Hematopoietic multipotent progenitor cell (in vitro differentiated cells): Measurements from ENCODE around the gene DUSP9. TPM values are rescaled to one million over a fixed set of nuclear protein-coding genes. Genes with fewer than 3 reads are reported as not detected.

ENCODE experiments used
- DNase-seq, 3 donors: peaks; one replicate each; pipeline ENCODE4 v3.0.0-alpha.2; 2011 to 2015; ENCODE audit warnings: low read depth in 2 of 3, low spot score in 2 of 3
- total RNA-seq: library from RNA; depleted of rRNA; stranded (reverse); fragments of >200 nt; gene quantifications from one replicate; pipeline ENCODE4 v1.2.3, GENCODE V29; 2012

Gene DUSP9
- total RNA-seq, 1 donor = not detected

DNA sequence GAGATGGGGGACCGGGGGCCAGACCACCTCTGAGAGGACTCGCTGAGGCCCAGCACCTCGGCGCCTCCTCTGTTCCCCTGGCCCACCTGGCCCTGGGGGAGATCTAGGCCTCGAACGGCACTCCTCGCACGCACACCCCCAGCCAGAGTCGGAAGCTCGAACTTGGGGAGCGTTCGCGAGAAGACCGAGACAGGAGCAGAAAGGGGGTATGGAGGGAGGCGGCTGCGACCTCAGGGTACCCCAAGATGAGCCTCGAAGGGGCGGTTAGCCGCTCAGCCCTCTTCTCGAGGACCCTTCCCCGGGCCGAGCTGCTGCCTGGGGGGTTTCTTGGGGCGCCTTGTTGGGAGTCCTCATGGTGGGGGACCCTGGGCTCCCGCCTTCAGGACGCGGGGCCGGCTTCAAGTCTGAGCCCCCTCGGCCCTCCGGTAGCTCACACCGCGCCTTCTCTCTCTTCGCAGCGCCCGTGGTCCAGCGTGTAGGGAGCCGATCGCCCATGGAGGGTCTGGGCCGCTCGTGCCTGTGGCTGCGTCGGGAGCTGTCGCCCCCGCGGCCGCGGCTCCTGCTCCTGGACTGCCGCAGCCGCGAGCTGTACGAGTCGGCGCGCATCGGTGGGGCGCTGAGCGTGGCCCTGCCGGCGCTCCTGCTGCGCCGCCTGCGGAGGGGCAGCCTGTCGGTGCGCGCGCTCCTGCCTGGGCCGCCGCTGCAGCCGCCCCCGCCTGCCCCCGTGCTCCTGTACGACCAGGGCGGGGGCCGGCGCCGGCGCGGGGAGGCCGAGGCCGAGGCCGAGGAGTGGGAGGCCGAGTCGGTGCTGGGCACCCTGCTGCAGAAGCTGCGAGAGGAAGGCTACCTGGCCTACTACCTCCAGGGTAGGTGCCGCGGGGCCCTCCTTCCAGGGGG, 706 bp downstream of the DUSP9 start:
- DNase-seq = no peak

DNA sequence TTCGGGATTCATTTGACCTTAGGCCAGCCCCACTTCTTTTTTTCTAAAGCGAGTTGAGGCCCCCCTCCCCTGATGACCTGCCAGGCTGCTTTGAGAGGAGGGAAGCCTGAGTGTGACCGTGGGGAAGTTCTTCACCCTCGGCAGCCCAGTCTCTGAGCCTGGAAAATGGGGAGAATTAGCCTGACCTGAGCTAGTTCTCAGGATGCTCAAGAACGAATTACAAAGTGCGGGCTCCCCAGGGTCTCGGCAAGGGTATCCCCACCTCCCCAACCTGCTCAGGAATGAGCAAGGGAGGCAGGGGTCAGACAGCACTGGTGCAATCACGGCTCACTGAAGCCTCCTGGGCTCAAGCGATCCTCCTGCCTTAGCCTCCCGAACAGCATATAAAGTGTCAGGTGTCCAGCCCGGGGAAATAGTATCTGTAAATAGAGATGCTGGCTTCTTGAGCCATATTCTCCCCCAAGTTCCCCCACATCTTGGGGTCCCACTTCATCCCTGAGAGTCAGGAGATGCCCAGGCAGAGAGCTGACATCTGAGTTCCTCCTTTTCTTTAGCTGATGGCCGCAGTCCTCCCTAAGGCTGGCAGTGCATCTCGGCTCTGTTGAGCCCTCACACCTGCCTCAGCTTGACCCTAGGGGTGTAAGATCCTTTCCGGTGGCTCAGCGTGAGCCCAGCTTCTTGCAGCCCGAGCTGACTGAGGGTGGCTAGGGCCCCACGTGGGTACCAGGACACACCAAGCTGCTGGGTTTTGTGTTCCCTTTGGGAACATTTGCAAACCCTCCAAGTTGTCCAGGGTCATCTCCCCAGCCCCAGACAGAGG, 1.6 kb downstream of the DUSP9 start:
- DNase-seq = no peak

DNA sequence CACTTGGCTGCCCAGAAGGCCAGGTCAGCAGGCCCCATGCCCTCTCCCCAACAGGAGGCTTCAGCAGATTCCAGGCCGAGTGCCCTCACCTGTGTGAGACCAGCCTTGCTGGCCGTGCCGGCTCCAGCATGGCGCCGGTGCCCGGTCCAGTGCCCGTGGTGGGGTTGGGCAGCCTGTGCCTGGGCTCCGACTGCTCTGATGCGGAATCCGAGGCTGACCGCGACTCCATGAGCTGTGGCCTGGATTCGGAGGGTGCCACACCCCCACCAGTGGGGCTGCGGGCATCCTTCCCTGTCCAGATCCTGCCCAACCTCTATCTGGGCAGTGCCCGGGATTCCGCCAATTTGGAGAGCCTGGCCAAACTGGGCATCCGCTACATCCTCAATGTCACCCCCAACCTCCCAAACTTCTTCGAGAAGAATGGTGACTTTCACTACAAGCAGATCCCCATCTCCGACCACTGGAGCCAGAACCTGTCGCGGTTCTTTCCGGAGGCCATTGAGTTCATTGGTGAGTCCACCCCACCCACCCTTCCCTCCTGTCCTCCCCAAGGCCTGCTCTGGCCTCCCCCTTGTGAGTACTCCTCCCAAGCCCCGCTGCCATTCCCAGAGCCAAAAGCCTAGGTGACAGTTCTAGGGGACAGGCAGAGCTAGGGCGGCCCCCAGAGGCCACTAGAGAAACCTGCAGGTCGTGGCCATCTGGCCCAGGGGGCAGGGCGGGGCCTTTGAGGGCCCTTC, 2.3 kb downstream of the DUSP9 start:
- peak in 1 of 3 donors; percentile 57 for DNase-seq

DNA sequence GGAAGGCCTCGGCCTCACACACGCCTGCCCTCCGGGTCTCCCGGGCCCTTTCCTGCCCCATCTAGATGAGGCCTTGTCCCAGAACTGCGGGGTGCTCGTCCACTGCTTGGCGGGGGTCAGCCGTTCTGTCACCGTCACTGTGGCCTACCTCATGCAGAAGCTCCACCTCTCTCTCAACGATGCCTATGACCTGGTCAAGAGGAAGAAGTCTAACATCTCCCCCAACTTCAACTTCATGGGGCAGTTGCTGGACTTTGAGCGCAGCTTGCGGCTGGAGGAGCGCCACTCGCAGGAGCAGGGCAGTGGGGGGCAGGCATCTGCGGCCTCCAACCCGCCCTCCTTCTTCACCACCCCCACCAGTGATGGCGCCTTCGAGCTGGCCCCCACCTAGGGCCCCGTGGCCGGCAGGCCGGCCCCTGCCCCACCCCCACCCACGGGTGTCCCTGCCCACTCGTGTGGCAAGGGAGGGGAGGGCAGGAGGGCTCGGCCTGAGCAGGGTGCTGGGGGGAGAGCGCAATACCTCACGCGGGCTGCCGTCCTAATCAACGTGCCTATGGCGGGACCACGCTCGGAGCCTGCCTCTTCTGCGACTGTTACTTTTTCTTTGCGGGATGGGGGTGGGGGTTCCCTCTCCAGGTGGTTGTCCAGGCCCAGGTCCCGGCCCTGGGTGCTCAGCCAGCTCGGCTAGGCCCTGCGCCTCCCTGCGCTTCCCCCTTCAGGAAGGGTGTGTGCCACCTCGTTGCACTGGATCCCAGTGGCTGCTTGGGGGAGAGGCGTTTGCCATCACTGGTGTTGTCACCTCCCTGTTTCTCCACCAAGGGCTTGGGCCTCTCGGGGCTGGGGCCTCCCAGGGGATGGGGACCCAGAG, 3.1 kb downstream of the DUSP9 start:
- no peak for DNase-seq

DNA sequence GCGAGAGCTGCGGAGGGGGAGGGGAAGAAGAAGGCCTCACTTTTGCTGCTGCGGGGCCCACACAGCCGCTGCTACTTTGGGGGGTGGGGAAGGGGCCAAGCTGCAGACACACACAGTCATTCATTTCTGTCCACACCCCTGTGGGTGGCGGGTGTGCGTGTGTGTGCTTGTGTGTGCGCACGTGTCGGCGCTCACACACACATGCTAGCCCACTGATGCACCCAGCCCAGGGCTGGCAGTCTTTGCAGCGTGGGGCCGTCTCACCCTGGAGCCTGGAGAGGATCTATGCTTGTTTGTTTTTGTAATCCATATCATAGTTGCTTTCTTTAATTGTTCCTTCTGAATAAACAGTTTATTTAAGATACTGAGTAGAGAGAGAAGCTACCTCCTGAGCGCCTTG, 4.0 kb downstream of the DUSP9 start:
- no peak for DNase-seq

DNA sequence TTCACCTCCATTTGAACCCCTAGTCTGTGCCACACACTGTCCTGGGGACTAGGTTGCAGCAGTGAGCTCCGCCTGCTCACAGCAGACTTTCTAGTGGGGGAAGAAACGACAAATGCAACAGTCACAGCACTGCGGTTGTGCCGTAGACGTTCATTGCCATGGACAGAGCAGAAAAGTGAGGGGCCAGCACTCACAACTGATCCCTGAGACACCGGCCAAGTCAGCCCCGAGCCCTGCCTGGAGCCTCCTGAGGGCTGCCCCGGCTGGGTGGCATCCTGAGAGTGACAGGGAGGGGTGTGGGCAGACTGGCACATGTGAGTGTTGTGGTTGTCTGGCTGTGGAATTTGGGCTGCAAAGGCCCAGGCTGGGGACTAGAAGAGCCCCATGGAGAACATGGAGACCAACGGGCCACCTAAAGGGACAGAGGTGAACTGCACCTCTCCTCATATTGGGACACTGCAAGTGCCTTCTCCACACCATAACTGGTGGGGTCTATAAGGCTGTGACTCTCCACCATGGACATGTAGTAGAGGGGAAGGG, 4.6 kb downstream of the DUSP9 start:
- peak in 1 of 3 donors; percentile 36 for DNase-seq

DNA sequence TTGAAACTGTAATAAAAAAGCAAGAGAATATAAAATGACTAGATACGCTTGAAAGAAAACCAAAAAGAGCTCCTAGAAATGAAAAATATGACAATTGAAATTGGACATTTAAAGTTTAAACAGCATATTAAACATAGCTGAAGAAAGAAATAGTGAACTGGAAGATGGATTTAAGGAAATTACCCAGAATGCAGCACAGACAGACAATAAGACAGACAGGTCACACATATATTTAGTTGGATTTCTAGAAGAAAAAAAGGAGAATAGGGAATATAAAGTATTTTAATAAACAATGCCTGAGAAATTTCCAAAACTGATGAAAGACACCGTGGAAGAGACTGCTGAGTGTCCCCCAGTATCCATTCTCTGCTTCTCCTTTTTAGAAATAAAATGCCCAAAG, 6.6 kb downstream of the DUSP9 start:
- no peak for DNase-seq

DNA sequence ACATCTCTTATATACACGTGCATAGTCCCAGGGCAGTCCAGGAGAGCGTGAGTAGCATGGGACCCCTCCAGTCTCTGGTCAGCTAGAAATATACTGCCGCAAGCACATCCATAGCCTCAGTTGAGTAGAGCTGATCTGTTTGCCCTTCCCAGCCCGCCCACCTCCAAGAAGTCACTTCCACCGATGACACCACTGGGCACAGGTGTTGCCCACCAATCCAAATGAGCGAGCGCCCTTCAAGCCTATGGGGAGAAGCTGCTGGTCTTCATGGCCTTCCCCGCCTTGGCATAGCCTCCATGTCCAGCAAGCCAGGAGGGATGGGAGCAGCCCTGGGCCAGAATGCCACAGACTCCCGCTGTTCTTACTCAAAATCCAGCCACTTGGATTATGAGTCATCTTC, 10.2 kb downstream of the DUSP9 start:
- DNase-seq = no peak

DNA sequence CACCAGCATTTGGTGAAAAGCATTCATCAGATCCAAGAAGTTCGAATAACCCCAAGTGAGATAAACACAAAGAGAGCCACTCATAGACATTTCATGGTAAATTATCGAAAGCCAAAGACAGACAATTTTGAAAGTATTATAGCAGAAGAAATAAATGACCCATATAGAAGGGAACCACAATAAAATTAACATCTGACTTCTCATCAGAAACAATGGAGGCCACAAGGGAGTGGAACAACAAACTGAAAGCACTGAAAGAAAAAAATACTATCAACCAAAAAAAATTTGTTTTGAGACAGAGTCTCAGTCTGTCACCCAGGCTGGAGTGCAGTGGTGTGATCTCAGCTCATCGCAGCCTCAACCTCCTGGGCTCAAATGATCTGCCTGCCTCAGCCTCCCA, 12.3 kb downstream of the DUSP9 start:
- no peak for DNase-seq

DNA sequence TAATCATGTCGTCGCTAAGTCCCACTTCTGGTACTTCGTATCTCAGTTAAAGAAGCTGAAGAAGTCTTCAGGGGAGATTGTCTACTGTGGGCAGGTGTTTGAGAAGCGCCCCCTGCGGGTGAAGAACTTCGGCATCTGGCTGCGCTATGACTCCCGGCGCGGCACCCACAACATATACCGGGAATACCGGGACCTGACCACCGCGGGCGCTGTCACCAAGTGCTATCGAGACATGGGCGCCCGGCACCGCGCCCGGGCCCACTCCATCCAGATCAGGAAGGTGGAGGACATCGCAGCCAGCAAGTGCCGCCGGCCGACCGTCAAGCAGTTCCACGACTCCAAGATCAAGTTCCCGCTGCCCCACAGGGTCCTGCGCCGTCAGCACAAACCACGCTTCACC, 15.3 kb downstream of the DUSP9 start:
- DNase-seq = peak in 1 of 3 donors; percentile 30

DNA sequence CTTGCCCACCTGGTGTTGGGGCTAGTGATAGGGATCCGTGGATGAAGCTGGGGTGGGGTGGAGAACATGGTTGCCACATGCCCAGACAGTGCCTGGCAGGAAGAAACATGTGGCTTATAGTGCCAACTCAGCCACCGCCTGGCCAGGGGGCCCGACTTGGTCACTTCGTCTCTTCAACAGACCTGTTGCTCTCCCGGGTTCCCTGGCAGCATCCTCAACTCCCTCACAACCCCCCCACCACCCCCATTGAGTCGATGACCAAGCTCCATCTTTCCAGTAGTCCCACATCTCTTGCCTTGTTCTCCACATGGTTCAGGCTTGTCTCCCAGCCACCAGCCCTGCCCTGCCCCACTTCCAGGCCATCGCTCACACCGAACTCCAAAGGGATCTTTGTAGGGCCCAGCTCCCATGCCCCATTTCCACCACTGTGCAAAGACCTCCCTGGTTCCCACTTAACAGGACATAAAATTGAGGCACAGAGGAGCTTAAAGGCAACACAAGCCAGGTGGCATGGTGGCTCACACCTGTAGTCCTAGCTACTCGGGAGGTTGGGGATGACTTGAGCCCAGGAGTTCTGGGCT, 18.8 kb downstream of the DUSP9 start:
- DNase-seq = no peak

DNA sequence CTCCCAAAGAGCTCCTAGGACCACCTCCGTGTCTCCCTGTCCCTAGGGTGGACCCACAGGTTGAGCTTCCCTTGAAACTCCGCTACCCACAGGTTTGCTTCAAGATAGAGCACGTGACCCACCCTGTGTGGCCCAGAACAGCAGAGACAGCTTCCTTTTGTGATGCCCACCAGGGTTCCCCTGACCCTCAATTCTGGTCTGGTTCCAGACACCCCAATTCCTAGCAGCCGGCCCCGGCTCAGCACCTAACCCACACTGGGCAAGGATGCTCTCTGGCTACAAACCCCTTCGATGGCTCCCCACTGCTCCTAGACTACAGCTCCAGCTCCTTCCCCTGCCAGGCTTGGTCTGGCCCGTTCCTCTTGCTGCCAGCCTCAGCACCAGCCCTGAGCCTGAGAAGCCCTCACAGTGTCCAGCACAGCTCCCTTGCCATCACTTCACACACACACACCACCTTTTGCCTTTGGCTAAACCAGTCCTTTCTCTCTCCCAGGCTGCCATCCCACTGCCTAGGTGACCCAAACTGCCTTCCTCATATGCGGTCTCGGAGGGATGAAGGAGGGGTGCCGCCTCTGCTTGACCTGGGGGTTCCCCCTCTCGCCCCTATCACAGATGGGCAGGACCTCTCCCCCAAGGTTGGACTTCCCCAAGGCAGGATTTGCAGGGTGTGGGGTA, 20.4 kb downstream of the DUSP9 start:
- DNase-seq = no peak

DNA sequence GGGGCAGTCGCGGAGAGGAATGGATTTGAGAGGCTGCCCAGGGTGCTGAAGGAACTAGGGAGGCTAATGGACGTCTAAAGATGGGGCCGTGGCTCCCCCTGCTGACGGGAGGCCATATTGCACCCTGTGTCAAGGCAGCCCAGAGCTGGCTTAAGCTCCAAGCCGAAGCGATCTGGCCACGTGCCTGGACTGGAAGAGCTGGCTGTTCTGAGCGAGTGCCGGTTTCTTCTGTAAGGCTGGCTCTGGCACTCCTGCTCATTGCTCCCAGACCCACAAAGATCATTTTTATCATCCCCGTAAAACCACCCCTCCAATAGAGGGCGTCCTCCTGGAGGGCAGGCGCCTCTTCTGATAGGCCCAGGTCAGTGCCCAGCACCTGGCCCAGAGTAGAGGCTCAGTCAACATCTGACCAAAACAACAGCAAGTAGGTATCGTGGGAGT, 21.0 kb downstream of the DUSP9 start:
- peak; percentile 60 to 81 (median 63) for DNase-seq

DNA sequence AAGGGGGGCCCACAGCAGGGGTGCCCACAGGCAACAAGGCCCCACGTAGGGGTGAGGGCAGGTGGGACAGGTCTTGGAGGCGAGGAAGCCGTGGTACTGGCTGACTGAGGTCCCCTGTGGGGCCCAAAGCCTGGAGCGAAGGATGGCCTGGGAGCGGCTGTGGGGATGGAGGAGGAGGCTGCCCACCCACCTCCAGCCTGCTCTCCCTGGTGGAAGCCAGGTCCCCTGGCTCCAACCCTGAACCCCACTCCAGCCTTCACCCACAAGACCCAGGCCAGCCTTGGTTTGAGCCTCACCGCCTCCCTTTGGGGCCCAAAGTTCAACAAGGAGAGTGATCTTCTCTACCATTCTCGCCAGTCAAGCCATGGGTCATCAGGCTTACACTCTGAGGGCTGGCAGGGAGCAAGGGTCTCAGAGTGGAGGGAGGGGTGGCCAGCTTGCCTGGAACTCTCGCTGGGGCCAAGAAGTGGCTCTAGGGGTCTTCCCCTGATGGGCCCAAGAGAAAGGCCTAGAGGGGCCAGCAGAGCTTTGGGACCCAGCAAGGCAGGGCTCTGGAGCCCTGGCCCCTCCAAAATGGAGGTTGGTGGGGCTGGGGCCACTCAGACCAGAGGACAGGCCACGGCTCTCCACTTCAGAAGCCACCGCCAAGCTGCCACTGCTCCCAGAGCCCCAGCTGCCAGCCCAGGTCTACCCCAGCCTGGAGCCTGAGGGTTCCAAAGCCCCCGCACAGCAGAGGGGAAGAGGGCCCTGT, 21.6 kb downstream of the DUSP9 start:
- no peak for DNase-seq

DNA sequence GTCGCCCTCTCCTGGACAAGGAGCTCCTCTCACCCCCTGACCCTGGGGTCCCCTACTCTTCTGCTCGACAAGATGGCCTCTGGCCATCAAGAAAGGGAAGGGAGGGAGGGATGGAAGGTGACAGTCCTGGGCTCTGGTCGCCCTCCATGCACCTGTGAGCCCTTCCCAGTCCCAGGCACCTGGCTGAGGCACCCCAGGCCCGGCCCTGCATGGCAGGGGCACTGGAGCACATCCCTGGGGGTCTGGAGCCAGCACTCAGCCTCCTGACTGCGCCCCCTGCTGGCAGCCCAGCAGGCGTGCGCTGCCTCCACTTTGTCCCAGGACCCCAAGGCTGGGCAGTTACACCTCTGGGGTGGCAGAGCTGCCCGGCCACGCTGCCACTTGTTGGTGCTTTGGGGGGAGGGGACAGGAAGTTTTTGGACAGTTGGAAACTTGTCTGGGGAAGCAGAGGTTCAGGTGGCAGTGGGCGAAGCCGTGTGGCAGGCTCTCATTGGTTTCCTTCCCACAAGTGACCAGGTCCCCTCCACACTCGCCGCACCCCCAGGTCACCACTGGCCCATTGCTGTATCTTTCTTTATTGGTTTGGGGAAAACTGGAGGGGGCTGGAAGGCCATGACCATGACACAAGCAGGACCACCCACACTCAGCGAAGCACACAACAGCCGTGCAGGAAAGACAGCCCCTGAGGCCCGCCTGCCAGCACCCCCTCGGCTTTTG, 22.3 kb downstream of the DUSP9 start:
- peak in 2 of 3 donors; percentile 26 to 37 for DNase-seq

DNA sequence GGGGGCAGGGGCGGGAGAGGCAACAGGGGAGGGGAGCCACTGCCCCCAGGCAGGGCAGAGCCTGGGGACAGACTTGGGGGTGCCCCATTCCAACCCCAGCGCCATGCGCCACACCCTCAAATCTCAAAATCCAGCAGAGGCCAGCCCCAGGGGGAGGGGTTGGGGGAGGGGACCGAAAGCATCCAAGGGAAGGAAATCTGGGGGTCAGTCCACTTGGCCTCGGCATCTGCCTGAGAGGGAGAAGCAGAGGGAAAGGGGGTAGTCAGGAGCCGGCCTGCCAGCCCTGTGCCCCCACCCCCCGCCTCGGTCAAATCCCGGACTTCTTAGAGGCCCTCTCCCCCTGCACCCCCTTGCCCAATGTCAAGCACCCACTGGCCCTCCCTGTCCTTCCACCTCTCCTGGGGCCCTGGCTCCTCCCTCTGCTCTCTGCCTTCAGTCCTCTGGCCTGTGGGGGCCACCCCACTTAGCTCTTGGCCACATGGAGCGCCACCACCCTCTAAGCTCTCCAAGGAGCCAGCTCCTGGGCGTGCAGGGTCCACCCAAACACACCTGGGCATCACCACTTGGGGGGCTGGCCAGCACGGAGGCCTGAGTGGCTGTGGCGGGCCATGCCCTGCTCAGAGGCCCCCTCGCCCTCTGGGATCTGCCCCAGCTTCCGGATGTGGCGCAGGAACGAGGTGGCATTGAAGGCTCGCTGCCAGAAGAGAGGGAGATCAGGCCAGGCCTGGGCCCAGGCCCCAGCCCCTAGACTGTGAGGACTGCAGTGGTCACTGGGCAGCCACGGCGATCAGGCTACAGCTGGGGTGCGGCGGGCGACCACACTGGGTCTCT, 23.1 kb downstream of the DUSP9 start:
- no peak for DNase-seq
